Stimulated activated CD4-positive, alpha-beta T cell treated with anti-CD3 and anti-CD28 coated beads, Interleukin-12 subunit alpha, Interleukin-12 subunit beta, amount 100 ng/mL, for 4 hours (primary cell): Measurements from ENCODE around the gene PPP6R2.
"Not testable (repeated sequence)": the region's sequence is repeated elsewhere in the genome, so short reads cannot be mapped to it uniquely, and the experiment has no call there.

Experiments used
- DNase-seq: peaks from one replicate; pipeline ENCODE4 v3.0.0-alpha.2; 2020

Gene PPP6R2

DNA sequence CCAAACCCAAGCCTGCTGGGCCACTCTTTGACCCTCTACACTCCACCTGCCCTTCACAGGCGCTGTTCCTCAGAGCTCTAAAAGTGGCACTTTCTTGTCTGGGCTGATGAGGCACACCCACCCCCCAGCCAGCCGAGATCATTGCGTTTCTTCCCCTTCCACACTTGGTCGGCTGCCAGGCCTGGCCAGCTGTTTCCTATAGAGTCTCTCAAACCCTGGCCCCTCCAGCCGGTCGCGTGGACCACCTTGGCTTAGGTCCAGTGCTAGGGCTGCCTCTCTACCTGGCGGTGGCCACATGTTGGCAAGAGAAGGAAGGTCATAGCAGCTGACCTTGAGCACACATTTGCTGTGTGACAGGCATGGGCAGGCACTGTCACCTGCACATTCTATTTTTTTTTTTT is 60.6 kb downstream of the PPP6R2 start:
- DNase-seq: no peak

DNA sequence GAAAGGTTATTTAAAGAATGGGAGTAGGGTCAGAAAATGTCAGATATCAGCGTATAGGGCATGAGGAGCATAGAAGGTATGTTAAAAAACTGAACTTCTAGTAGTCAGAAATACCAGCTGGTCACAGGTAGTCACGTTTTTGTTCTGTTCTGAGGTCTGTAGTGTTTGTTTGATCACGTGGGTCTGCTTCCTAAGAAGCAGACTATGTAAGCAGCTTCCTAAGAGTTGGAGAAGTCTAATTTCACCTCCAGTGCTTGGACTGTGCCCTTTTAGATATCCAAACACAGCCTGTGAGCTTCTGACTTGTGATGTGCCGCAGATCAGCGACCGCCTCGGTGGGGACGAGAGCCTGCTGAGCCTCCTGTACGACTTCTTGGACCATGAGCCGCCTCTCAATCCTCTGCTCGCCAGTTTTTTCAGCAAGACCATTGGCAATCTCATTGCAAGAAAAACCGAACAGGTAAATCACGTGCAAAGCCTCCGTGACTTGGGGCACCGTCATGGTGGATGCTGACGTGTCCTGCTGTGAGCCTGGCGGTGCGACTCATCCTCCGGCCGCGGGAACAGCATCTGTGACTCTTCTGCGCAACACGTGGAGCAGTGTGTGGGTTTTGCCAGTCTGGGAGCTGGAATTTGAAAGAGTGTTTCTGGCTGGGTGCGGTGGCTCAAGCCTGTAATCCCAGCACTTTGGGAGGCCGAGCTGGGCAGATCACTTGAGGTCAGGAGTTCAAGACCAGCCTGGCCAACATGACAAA is 63.5 kb downstream of the PPP6R2 start:
- no peak for DNase-seq

DNA sequence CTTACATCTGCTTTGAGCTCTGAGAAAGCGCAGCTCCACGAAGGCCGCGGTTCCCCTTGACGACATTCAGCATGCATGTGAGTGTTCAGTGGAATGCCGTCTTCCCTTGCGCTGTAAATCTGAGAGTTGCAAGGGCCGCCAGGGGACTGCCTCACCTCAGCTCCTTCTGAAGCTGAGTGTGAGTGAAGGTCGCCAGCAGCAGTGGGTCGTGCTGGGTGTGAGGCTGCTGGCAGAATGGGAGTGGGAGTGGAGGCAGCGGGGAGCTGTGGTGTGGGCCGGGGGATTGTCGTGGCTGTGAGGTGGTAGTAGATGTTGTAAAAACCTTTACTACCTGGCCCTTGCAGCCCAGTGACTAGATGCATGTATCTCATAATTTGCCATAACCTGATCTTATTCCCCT is 65.2 kb downstream of the PPP6R2 start:
- DNase-seq: no peak

DNA sequence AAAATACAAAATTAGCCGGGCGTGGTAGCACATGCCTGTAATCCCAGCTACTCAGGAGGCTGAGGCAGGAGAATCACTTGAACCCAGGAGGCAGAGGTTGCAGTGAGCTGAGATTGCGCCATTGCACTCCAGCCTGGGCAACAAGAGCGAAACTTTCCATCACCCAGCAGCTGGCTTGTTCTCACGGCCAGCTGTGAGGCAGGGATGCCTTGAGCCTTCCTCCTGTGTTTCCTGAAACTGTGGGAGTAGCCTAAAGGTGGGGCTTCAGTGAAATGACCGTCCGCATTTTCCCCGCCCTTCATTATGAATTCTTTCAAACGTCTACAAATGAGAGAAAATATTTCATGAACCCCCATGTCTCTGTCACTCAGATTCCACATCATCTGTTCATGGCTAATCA is 65.8 kb downstream of the PPP6R2 start:
- not testable (repeated sequence) for DNase-seq

DNA sequence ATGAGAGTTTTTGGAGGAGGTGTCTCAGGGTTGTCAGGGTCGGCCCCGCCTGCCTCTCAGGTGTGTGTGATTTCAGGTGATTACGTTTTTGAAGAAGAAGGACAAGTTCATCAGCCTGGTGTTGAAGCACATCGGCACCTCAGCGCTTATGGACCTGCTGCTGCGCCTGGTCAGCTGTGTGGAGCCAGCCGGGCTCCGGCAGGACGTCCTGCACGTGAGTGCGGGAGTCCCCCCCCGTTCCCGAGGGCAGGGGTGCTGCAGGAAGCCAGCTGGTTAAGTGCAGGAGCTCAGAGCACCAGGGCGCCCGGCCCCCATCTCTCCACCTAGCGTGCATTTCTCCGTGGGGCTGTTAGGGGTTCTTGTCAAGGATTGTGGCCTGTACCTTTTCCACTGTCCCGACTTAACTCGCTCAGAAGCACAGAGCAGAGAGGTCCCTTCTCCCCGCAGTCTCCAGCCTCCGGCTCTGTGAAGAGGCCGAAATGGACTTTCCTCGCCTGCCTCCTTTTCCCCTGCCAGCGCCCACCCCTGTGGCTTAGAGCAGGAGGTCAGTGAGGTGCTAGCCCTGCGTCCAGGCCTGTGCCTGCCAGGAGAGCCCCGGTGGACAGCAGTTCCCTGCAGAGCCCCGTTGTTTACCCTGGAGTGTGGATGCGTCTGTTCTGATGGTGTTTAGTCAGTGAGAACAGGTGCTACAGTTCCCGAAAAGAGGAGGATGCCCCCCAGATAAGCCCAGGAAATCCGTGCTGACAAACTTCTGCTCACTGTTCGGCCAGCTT is 71.5 kb downstream of the PPP6R2 start:
- no peak for DNase-seq

DNA sequence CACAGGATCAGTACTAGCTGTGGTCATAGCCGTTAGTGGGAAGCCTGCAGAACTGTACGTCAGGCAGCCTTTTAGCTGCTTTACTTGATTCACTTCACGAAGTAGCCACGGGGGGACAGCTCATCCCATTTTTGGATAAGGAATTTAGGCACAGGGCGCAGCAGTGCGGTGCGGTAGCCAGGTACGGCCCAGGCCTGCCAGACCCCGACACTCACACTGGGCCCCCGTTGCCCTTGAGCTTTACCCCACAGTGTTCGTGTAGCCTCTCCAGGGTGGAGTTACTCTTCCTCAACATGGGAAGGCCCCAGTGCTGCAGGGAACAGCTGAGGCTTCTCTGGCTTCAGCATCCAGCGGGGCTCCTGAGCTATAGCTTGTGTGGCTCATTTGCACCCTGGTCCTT is 72.3 kb downstream of the PPP6R2 start:
- no peak for DNase-seq

DNA sequence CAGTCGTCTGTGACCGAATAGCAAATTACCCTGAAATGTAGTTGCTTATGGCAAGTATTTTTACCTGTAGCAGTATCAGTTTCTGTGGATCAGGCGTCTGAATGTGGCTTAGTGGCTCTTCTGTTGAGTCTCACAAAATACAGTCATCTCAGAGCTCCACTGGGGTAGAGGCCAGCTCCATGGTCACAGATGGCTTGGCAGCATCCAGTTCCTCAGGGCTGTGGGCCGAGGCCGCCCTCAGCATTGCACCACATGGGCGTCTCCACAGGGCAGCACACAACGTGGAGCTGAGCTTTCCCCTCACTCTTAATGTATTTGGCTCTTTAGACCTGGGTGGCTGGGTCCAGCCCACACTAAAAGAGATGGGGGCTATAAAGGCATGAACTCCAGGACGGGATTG is 73.9 kb downstream of the PPP6R2 start:
- DNase-seq: no peak

DNA sequence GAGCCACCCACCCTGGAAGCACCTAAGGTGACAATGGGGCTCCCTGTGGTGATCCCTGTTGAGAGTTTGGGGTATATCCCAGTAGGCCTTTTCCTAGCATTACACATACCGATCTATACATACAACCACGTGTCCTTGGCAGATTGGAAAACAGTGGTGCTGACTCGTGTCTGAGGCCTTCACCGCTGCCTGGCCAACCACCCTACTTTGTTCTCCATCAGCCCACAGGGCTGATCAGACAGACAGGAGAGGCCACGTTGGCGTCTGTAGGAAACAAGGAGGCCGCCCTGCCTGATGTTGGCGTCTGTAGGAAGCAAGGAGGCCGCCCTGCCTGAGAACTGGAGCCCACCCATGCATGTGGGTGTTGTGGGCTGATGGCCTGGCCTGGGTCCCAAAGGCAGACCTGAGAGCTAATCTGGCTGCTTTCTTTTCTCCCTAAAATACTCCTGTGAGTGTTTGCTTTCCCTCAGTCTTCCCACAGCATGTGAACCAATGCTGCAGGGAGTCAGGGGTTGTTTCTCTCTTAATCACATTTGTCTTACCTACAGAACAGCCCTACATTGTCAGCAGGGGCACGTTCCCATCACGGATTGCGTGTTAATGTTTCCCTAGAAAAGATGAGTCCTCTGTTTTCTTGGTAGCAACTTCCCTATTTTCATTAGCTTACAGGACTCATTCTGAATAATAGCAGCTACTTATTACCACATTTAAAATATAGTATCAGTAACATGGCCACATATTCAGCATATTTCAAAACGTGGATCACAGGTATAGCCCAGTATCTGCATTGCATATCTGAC is 74.5 kb downstream of the PPP6R2 start:
- DNase-seq: no peak

DNA sequence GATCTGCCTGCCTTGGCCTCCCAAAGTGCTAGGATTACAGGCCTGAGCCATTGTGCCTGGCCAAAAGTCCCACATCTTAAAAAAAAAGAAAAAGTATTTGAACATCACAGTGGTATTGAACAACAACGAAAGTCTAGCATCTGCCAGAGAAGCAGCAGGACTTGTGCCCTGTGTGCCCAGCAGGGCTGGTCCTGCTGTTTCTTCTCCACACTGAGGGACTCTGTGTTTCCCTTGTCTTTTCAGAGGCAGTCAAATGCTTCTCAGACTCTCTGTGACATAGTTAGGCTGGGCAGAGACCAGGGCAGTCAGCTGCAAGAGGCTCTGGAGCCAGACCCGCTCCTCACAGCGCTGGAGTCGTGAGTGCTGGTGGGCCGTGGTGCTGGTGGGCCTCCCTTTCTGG is 75.5 kb downstream of the PPP6R2 start:
- no peak for DNase-seq

DNA sequence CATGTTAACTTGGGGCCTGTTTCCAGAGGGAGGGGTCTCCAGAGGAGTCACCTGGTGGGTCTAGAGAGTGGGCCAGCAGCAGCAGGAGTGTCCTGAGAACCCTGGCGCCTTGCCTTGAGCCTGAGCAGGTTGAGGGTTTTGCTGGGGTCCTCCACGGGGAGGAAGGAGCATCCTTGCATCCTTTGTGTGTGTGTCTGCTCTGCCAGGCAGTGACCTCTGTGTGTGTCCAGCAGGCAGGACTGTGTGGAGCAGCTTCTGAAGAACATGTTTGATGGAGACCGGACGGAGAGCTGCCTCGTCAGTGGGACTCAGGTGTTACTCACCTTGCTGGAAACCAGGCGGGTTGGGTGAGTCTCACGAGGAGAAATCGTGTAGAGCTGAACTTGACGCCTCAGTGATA is 76.0 kb downstream of the PPP6R2 start:
- DNase-seq: no peak

DNA sequence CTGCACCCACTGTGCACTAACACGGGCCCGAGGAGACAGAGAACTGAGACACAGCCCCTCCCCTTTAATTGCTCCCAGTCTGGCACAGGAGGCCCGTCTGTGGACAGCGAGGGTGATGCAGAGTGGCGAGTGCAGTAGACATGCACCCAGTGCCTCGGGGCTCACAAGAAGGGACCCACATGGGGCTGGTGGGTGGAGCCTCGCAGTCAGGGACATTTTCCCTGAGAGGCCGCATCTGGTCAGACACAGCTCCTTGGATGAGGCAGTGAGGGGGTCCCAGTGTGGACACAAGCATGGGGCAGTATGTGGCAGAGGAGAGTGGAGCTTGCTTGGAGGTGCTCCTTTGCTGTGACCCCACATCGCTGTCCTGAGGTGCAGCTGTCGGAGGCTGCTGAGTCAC is 76.9 kb downstream of the PPP6R2 start:
- no peak for DNase-seq

DNA sequence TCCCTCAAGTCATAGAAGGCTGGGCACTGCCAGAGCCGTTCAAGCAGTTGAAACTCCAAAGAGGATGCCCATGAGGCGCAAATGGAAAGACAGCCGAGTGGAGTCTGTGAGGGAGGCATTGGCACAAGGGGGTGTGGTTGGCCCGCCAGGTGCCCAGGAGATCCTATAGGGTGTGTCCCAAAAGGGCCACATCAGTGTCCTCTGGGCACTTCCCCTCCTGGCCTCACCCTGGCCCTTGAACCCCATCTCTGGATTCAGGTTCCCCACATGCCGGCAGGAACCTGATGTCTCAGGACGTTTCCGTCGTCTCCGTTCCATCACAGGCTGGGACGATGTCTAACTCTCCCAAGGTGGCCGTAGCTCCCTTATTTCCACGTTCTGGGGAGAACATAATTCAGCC is 77.5 kb downstream of the PPP6R2 start:
- DNase-seq: no peak

DNA sequence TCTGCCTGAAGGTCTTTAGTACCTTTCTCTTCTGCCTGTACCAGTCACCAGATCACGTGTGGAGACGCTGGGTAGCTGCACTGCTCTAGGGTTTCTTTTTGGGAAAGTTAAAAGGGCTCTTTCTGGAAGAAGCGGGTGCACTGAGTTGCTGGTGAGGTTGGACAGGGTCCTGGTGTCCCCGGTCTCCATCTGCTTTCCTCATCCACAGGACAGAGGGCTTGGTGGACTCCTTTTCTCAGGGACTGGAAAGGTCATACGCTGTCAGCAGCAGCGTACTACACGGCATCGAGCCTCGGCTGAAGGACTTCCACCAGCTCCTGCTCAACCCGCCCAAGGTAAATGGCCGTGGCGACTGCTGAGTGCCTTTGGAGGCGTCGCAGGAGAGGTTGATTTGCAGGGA is 78.9 kb downstream of the PPP6R2 start:
- no peak for DNase-seq

DNA sequence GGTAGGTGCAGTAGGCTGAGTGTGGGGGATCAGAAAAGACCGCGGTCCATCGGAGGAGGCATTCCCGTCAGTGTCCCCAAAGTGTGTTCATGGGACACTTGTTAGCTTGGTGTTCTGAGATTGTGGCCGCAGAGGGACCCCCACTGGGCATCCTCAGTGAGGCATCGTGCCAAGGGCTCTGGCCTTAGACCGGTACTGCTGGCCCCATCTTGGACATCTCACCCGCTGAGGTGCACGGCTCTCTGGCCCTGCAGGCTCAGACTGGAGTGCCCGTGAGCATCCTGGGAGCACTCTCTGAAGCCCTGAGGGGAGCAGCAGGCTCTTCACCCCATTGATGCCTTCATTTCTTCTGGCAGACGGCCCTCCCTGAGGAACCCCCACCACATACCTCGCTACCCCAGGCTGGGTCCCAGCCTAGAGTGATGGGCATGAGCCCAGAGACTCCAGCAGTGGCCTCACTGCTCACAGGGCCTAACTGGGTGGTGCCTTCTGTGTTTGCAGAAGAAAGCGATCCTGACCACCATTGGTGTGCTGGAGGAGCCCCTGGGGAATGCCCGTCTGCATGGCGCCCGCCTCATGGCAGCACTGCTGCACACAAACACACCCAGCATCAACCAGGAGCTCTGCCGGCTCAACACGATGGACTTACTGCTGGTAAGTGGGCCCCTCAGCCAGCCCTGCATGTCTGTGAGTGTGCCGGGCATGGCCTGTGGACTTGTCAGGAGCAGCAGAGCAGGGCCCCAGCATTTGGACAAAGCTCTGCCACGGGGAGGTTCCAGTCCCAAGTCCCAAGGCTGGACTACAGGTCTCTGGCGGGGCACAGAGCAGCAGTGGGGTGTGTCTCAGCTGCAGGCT is 80.1 kb downstream of the PPP6R2 start:
- DNase-seq: no peak

DNA sequence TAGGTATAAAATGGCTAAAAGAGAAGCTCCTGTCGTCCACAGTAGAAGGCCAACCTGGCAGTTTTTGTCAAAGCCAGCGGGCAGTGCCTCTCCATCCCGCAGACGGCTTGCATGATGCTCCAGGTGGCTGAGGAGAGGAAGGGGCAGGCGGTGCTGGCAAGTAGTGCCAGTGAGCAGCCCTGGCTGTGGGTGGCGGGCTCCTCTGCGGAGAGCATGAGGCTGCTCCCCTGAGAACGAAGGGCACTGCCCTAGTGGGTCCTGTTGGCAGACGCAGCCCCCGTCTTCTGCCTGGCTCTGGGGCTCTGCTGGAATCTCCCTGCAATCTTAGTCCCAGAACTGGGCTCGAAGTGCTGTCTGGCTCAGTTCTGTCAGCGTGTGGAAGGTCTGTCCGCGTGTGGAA is 80.8 kb downstream of the PPP6R2 start:
- no peak for DNase-seq

DNA sequence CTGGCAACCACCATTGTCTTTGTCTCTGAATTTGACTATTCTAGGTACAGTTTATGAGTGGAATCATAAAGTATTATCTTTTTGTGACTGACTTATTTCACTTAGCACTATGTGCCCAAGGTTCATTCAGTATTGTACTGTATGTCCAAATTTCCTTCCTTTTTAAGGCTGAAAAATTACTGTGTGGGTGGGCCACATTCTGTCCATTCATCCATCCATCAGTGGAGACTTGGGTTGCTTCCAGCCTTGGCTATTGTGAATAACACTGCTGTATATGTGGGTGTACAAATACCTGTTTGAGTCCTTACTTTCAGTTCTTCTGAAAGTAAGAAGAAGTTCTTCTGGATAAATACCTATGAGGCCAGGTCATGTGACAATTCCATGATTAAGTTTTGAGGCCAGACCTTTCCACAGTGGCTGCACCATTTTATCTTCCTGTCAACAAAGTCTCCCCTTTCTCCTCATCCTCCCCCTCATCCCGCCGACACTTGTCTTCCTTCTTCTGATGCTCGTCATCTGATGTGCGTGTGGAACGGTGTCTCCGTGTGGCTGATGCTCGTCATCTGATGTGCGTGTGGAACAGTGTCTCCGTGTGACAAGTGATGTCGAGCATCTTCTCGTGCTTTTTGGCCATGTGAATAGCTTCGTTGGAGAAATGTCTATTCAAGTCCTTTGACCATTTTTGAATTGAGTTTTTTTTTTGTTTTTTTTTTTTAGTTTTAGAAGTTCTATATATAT is 82.2 kb downstream of the PPP6R2 start:
- DNase-seq: no peak

DNA sequence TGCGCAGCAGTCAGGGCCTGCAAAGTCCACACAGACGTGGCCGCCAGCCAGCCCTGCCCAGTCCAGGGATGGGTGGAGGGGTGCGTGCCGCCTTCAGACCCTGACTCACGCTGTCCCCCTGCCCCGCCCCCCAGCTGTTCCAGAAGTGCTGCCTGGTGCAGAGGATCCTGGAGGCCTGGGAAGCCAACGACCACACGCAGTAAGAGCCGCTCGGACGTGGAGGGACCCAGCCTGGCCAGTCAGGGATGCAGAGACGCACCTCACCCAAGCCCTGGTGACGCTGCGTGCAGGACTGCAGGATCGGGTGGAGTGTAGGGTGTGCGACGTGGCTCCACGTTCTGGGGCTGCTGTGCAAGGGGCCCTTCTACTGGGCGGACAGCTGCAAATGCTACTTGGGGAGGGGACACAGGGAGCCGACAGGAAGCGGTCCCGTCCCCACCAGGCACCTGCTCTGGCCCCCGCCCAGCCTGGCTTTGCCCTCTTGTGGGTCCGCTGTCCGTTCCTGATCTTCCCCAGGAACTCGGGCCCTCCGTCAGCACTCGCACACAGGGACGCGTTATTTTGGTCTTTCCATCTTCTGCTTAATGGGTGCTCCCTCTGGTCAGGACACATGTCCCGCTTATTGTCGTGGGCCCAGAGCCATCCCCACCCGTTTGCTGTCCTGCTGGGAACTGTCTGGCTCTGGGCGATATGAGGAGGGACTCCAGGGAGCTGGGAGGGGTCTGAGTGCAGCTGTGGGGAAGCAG is 89.2 kb downstream of the PPP6R2 start:
- no peak for DNase-seq

DNA sequence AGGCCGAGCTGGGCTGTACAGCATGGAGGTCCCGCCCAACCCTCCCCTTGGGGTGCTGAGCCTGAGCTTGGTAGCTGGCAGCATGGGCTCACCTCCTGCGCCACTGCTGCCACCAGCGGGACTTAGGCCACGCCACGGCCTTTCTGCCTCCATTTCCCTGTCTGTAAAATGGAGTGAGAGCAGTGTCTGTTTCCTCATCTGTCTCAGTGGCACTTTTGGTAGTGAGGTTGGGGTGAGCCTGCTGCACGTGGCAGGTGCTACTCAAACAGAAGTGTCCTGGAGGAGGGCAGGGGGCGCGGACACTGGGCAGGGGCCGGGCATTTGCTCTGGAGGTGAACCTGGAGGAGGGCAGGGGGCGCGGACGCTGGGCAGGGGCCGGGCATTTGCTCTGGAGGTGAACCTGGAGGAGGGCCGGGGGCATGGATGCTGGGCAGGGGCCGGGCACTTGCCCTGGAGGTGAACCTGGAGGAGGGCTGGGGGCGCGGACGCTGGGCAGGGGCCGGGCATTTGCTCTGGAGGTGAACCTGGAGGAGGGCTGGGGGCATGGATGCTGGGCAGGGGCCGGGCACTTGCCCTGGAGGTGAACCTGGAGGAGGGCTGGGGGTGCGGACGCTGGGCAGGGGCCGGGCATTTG is 89.9 kb downstream of the PPP6R2 start:
- DNase-seq: not testable (repeated sequence)

DNA sequence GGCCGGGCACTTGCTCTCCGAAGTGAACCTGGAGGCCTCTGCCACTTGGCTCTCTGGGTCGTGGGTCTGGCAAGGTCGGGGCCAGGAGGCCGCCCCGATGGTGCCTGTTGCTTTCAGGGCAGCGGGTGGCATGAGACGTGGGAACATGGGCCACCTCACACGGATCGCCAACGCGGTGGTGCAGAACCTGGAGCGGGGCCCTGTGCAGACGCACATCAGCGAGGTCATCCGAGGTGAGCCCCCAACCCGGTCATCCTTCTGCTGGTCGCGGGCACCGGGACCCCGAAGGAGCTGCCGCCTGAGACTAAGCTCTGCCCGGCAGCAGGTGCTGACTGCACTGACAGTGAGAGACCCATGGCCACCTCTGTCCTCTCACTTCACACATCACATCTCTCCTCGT is 91.7 kb downstream of the PPP6R2 start:
- no peak for DNase-seq

DNA sequence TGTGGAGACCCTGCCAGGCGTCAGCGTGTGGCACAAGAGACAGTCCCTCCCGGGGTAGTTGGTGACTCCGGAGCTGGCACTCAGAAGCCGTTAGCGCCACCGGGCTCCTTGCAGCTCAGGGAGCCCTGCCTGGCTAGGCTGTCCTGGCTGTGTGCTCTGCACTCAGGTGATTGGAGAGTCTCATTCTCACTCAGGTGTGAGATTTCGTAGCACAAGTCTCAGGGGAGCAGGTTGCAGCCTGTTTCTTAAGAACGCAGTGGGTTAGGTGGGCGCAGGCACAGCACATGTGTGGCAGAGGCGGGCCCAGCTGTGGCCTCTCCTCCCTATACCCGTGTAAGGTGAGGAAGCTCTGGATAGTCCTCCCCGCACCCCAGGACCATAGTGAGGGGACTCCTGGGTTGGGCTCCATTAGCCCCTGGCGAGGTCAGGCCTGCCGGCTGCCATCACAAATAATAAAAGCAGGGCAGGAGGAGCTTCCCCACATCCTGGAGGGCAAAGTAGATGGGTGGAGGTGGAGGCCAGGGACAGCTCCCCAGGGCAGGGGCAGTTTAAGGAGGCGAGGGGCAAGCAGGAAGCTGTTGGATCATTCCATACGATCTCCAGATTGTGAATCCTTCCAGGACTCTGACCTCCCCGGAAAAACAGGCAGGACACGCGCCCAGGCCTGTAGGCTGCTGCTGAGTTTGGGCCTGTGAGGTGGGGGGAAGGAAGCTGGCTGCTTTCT is 92.3 kb downstream of the PPP6R2 start:
- no peak for DNase-seq
